ENCODE results near the gene IFNAR2. TPM values are rescaled to one million over a fixed set of nuclear protein-coding genes. Genes with fewer than 3 reads are reported as not detected.

Gene IFNAR2
- total and polyA plus RNA-seq, 4 experiments from 2014 or later = 76.5 to 81.1 (median 77.8) TPM

GRCh38 chr21:33228455-33228854 is 1.3 kb upstream of the IFNAR2 start:
- Histone ChIP-seq H3K27me3 (ENCODE audit: insufficient read depth, low read length) (no peaks in the 10 kb centered on the region), H3K27ac (ENCODE audit: low read depth, low read length) (no peak overlapping the region), H3K36me3 (ENCODE audit: insufficient read depth, low read length) (no peaks in the 10 kb centered on the region), H3K4me1 (ENCODE audit: insufficient read depth, low read length) (peaks cover 26% of the 10 kb centered on the region), H3K4me3 (ENCODE audit: low read length in 2 of 2) (no peak overlapping the region), H3K9me3 (ENCODE audit: control insufficient read depth in 1 of 2, low read length in 2 of 2) (no peaks in the 10 kb centered on the region)
- Mint-ChIP-seq H3K4me3 (peak overlapping the region in 5 of 8 donors; percentile 40 to 89 (median 63)), H3K36me3 (peaks cover 8 to 24% of the 10 kb centered on the region in 2 donors), H3K9me3 (no peaks in the 10 kb centered on the region), H3K4me1 (peaks cover 21 to 34% (median 25%) of the 10 kb centered on the region in 4 donors), H3K27me3 (no peaks in the 10 kb centered on the region), H3K27ac (peak overlapping the region in 3 of 7 donors; percentile 31 to 96 (median 35))
- POLR2A ChIA-PET (ENCODE audit: partially characterized antibody) = interaction anchor here (0.6 to 4.9 kb wide), 4 partner anchors 9 to 133 kb away, joined by 3 to 33 read pairs (median 7); partner anchors contain the start of gene IL10RB
- intact Hi-C loops (cut with micrococcal nuclease) = no loop called here
- CTCF ChIA-PET (ENCODE audit: partially characterized antibody) = interaction anchor here (2.5 kb wide), 1 partner anchor 24 kb away, joined by 11 read pairs; no protein-coding TSS in a partner anchor
- DNase-seq = no peak

DNA sequence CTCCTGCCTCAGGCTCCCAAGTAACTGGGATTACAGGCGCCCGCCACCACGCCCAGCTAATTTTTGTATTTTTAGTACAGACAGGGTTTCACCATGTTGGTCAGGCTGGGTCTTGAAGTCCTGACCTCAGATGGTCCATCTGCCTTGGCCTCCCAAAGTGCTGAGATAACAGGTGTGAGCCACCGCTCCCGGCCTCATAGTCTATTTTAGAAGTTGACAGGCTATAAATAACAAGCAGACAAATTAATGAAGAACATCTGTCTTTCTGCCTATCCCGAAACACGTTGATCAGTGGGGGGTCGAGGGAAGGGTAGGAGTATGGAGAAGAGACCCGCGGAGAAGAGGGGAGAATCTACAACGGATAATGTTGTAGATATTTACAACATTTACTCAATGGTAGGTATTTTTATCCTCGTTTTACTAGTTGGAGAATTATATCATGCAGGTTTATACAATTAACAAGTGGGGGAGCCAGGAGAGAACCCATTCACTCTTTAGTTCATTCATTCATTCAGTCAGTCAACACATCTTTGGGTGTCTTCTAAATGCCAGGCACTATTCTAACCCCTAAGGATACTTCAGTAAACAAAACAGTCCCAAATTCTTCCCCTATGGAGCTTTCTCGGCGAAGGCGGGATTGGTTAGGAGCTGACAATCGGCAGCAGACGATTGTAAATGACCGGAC is 497 bp upstream of the IFNAR2 start:
- intact Hi-C loops (cut with micrococcal nuclease) = no loop called here
- H3K4me1 Mint-ChIP-seq = peaks cover 26 to 42% (median 33%) of the 10 kb centered on the region in 4 donors
- POLR2A ChIA-PET (ENCODE audit: partially characterized antibody) = interaction anchor here (1.2 to 4.9 kb wide), 11 partner anchors 8 to 132 kb away, joined by 3 to 33 read pairs (median 11); partner anchors contain the start of genes IFNAR1 and IL10RB

DNA sequence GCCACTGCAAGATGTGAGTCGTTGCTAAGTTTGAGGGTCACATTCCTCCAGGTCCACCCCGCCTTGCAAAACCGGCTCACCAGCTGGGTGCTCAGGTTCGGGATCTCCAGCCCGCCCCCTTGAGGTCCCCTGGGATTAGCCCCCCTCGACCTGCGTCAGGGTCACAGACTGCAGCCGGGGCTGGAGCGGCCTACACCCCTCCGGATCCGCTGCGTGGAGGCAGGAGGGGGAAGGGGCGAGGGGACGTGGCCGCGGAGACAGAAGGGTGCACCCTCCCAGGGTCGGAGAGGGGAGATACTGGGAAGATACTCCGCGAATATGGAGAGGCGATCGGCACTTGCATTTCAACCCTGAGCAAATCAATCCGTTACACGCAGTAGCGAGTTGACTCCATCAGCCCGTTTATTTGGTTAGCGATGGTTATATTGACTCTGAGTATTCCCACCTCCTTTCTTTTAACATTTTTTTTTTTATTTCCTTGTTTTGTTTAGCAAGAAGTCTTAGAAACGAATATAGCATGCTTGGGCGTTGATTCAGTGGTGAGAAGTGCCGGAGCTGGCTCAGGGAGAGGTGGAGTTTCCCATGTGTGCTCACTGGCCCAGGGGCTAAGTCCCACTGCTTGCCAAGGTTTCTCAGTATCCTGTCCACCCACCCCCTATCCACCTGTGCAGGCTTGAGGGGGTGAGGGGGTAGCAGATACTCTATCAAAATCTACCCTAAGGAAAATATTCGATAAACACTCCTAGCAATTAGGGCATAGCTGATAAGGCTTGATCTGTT is 997 bp downstream of the IFNAR2 start:
- Mint-ChIP-seq H3K4me1 (peaks cover 32 to 54% (median 42%) of the 10 kb centered on the region in 4 donors), H3K27ac (peak overlapping the region; percentile 58 to 96 (median 90)), H3K9me3 (no peaks in the 10 kb centered on the region), H3K4me3 (peak overlapping the region; percentile 89 to 97 (median 94)), H3K36me3 (peaks cover 16 to 30% of the 10 kb centered on the region in 2 donors), H3K27me3 (no peaks in the 10 kb centered on the region)
- H3K27me3 ChIP-seq (ENCODE audit: insufficient read depth, low read length) = no peaks in the 10 kb centered on the region
- DNase-seq = peak; percentile 18 to 61 (median 31)
- H3K27ac ChIP-seq (ENCODE audit: low read depth, low read length) = peak overlapping the region; percentile 86
- CTCF ChIA-PET (ENCODE audit: partially characterized antibody) = interaction anchor here (1.0 to 2.5 kb wide), 6 partner anchors 10 to 94 kb away, joined by 3 to 11 read pairs (median 4); partner anchors contain the start of gene IFNAR1
- H3K4me1 ChIP-seq (ENCODE audit: insufficient read depth, low read length) = peaks cover 47% of the 10 kb centered on the region
- H3K36me3 ChIP-seq (ENCODE audit: insufficient read depth, low read length) = no peaks in the 10 kb centered on the region
- POLR2A ChIA-PET (ENCODE audit: partially characterized antibody) = interaction anchor here (1.1 to 4.9 kb wide), 13 partner anchors 9 to 131 kb away, joined by 3 to 33 read pairs (median 7); partner anchors contain the start of genes IFNAR1 and IL10RB
- H3K9me3 ChIP-seq (ENCODE audit: control insufficient read depth in 1 of 2, low read length in 2 of 2) = no peaks in the 10 kb centered on the region
- intact Hi-C loops (cut with micrococcal nuclease) = loop anchor here (1.0 to 5.0 kb wide), 5 partner anchors 8 to 92 kb away; partner anchors contain the start of genes IFNAR1 and IL10RB
- H3K4me3 ChIP-seq (ENCODE audit: low read length in 2 of 2) = peak overlapping the region; percentile 70 to 87

More for the DNA sequence above, 497 bp upstream of the IFNAR2 start:
- Mint-ChIP-seq H3K36me3 (peaks cover 10 to 24% of the 10 kb centered on the region in 2 donors), H3K27ac (peak overlapping the region; percentile 90 to 96 (median 94)), H3K9me3 (no peaks in the 10 kb centered on the region), H3K4me3 (peak overlapping the region; percentile 76 to 89 (median 88)), H3K27me3 (no peaks in the 10 kb centered on the region)
- H3K36me3 ChIP-seq (ENCODE audit: insufficient read depth, low read length) = no peaks in the 10 kb centered on the region
- H3K27ac ChIP-seq (ENCODE audit: low read depth, low read length) = peak overlapping the region; percentile 86
- H3K4me3 ChIP-seq (ENCODE audit: low read length in 2 of 2) = peak overlapping the region in 1 of 2 donors; percentile 87
- H3K4me1 ChIP-seq (ENCODE audit: insufficient read depth, low read length) = peaks cover 34% of the 10 kb centered on the region
- H3K9me3 ChIP-seq (ENCODE audit: control insufficient read depth in 1 of 2, low read length in 2 of 2) = no peaks in the 10 kb centered on the region
- CTCF ChIA-PET (ENCODE audit: partially characterized antibody) = interaction anchor here (1.0 to 2.5 kb wide), 4 partner anchors 15 to 96 kb away, joined by 3 to 11 read pairs (median 3); partner anchors contain the start of gene IFNAR1
- no peak for DNase-seq
- no peaks in the 10 kb centered on the region for H3K27me3 ChIP-seq (ENCODE audit: insufficient read depth, low read length)

GRCh38 chr21:33231526-33231925 is 1.8 kb downstream of the IFNAR2 start:
- Histone ChIP-seq H3K27ac (ENCODE audit: low read depth, low read length) (peak overlapping the region; percentile 86), H3K9me3 (ENCODE audit: control insufficient read depth in 1 of 2, low read length in 2 of 2) (no peaks in the 10 kb centered on the region), H3K4me3 (ENCODE audit: low read length in 2 of 2) (peak overlapping the region; percentile 70 to 87), H3K4me1 (ENCODE audit: insufficient read depth, low read length) (peaks cover 53% of the 10 kb centered on the region), H3K27me3 (ENCODE audit: insufficient read depth, low read length) (no peaks in the 10 kb centered on the region), H3K36me3 (ENCODE audit: insufficient read depth, low read length) (no peaks in the 10 kb centered on the region)
- intact Hi-C loops (cut with micrococcal nuclease) = loop anchor here (2.0 to 5.0 kb wide), 4 partner anchors 13 to 91 kb away; partner anchors contain the start of genes IFNAR1 and IL10RB
- H3K4me3 Mint-ChIP-seq = peak overlapping the region; percentile 89 to 97 (median 94)
- ChIA-PET CTCF (ENCODE audit: partially characterized antibody) (interaction anchor here (1.1 to 1.7 kb wide), 6 partner anchors 10 to 145 kb away, joined by 3 to 5 read pairs (median 4); partner anchors contain the start of gene IFNAR1), POLR2A (ENCODE audit: partially characterized antibody) (interaction anchor here (0.7 to 4.9 kb wide), 12 partner anchors 8 to 248 kb away, joined by 3 to 33 read pairs (median 8); partner anchors contain the start of genes IFNAR1, IL10RB and TMEM50B)
- H3K27me3 Mint-ChIP-seq = no peaks in the 10 kb centered on the region
- peaks cover 38 to 62% (median 48%) of the 10 kb centered on the region in 4 donors for H3K4me1 Mint-ChIP-seq
- peak in 1 of 5 donors; percentile 46 for DNase-seq
- H3K36me3 Mint-ChIP-seq = peaks cover 16 to 30% of the 10 kb centered on the region in 2 donors
- H3K27ac Mint-ChIP-seq = peak overlapping the region; percentile 58 to 96 (median 91)
- no peaks in the 10 kb centered on the region for H3K9me3 Mint-ChIP-seq

DNA sequence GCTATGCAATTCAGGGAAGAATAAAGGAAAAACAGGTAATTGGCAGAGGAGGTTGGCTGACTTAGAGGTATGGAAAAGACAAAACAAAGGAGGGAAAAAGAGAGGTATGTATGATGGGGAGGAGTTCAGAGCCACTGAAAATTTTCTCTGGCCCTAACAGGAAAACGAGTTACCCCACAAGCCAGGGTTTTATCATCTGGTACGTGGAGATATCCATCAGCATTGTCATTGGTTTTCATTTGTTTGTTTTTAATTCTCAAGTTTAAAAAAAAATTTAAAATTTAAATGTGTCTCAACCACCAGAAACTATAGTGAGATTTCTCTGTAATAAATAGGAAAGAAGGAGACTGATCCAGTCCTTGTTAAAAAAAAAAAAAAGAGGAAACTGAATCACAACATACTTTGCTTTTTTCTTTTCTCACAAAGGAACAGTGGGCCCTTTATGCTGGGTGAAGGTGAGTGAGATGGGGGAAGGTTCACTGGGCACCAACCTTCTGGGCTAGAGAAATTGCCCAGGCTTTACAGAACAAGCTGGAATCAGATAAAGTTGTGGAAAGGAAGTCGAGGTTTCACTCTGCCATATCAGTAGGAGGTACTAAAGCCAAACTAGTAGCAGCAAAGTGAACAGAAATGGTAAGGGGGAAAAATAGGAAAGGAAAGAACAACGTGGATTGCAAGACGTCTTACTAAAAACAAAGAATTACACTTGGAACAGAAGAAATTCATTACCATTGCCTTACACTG is 2.7 kb downstream of the IFNAR2 start:
- Histone ChIP-seq H3K4me1 (ENCODE audit: insufficient read depth, low read length) (peaks cover 62% of the 10 kb centered on the region), H3K9me3 (ENCODE audit: control insufficient read depth in 1 of 2, low read length in 2 of 2) (no peaks in the 10 kb centered on the region), H3K36me3 (ENCODE audit: insufficient read depth, low read length) (no peaks in the 10 kb centered on the region), H3K27me3 (ENCODE audit: insufficient read depth, low read length) (no peaks in the 10 kb centered on the region), H3K27ac (ENCODE audit: low read depth, low read length) (peak overlapping the region; percentile 86), H3K4me3 (ENCODE audit: low read length in 2 of 2) (peak overlapping the region; percentile 70 to 87)
- intact Hi-C loops (cut with micrococcal nuclease) = loop anchor here (5.0 kb wide), 1 partner anchor 90 kb away; the partner anchor contains the start of gene IFNAR1
- Mint-ChIP-seq H3K4me1 (peaks cover 45 to 71% (median 57%) of the 10 kb centered on the region in 4 donors), H3K27me3 (no peaks in the 10 kb centered on the region), H3K27ac (peak overlapping the region; percentile 58 to 96 (median 91)), H3K36me3 (peaks cover 16 to 34% of the 10 kb centered on the region in 2 donors), H3K4me3 (peak overlapping the region; percentile 89 to 97 (median 94)), H3K9me3 (no peaks in the 10 kb centered on the region)
- no peak for DNase-seq
- POLR2A ChIA-PET (ENCODE audit: partially characterized antibody) = interaction anchor here (0.7 to 4.9 kb wide), 15 partner anchors 7 to 247 kb away, joined by 3 to 33 read pairs (median 7); partner anchors contain the start of genes IFNAR1, IL10RB and TMEM50B
- CTCF ChIA-PET (ENCODE audit: partially characterized antibody) = interaction anchor here (0.9 to 1.7 kb wide), 6 partner anchors 13 to 144 kb away, joined by 3 to 4 read pairs (median 4); partner anchors contain the start of gene IFNAR1

Data from CD4-positive, alpha-beta memory T cell (primary cell).